ENCODE data around the gene TBC1D30.

TBC1D30 gene

DNA sequence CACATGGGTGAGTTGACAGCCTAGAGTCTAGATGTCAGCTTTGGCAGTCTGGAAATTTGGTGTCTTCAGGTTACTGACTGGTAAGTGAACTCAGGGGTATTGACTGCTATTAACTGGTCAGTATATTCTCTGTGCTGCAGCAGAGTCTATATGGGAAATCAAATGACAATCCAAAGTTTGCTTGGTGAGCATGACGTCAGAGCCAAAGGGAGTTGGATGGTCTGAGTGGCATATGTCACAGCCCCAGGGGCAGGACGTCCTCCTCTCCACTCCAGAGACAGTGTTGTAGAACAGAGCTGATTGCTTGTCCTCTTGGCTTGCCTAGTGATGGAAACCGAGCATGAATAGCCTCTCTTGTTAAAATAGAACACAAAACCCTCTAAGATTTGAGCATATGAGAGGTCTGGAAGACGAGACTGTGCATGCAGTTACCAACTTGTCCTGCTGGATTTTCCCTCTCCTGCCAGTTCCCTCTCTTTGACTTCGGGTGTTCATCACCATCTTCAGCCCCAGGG is 3.3 kb upstream of the TBC1D30 start:
- TF ChIP-seq TOX (CRISPR knock-in tag; IDR thresholded peaks at IDR 0.05; ENCODE audit: borderline replicate concordance) (no peak), ARNTL (CRISPR knock-in tag; IDR thresholded peaks at IDR 0.05; ENCODE audit: borderline replicate concordance, low read depth) (no peak), CSDC2 (CRISPR knock-in tag; IDR thresholded peaks at IDR 0.05) (no peak), ISL1 (CRISPR knock-in tag; IDR thresholded peaks at IDR 0.05) (no peak), ZNF8 (CRISPR knock-in tag; IDR thresholded peaks at IDR 0.05) (no peak), OSR1 (CRISPR knock-in tag; IDR thresholded peaks at IDR 0.05) (no peak), ESRRG (CRISPR knock-in tag; IDR thresholded peaks at IDR 0.05) (no peak), RARB (CRISPR knock-in tag; IDR thresholded peaks at IDR 0.05) (no peak), CSRNP3 (CRISPR knock-in tag; IDR thresholded peaks at IDR 0.05) (no peak), GLIS3 (CRISPR knock-in tag; IDR thresholded peaks at IDR 0.05) (no peak), ZC3H10 (CRISPR knock-in tag; IDR thresholded peaks at IDR 0.05) (no peak), ZFP30 (CRISPR knock-in tag; IDR thresholded peaks at IDR 0.05) (no peak), PPARA (CRISPR knock-in tag; IDR thresholded peaks at IDR 0.05; ENCODE audit: borderline replicate concordance) (no peak), TCF4 (CRISPR knock-in tag; IDR thresholded peaks at IDR 0.05; ENCODE audit: borderline replicate concordance) (no peak)
- TF ChIP-seq, protein P1, sequence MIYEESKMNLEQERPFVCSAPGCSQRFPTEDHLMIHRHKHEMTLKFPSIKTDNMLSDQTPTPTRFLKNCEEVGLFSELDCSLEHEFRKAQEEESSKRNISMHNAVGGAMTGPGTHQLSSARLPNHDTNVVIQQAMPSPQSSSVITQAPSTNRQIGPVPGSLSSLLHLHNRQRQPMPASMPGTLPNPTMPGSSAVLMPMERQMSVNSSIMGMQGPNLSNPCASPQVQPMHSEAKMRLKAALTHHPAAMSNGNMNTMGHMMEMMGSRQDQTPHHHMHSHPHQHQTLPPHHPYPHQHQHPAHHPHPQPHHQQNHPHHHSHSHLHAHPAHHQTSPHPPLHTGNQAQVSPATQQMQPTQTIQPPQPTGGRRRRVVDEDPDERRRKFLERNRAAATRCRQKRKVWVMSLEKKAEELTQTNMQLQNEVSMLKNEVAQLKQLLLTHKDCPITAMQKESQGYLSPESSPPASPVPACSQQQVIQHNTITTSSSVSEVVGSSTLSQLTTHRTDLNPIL (CRISPR knock-in tag; IDR thresholded peaks at IDR 0.05; ENCODE audit: low read depth): no peak
- TF ChIP-seq, protein P2, sequence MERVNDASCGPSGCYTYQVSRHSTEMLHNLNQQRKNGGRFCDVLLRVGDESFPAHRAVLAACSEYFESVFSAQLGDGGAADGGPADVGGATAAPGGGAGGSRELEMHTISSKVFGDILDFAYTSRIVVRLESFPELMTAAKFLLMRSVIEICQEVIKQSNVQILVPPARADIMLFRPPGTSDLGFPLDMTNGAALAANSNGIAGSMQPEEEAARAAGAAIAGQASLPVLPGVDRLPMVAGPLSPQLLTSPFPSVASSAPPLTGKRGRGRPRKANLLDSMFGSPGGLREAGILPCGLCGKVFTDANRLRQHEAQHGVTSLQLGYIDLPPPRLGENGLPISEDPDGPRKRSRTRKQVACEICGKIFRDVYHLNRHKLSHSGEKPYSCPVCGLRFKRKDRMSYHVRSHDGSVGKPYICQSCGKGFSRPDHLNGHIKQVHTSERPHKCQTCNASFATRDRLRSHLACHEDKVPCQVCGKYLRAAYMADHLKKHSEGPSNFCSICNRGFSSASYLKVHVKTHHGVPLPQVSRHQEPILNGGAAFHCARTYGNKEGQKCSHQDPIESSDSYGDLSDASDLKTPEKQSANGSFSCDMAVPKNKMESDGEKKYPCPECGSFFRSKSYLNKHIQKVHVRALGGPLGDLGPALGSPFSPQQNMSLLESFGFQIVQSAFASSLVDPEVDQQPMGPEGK (CRISPR knock-in tag; IDR thresholded peaks at IDR 0.05; ENCODE audit: borderline replicate concordance): no peak
- no peak for ATAC-seq

- TF ChIP-seq SNAI2 (CRISPR knock-in tag; IDR thresholded peaks at IDR 0.05) (no peak), ARNTL (CRISPR knock-in tag; IDR thresholded peaks at IDR 0.05; ENCODE audit: borderline replicate concordance, low read depth) (no peak), CSDC2 (CRISPR knock-in tag; IDR thresholded peaks at IDR 0.05) (no peak), OSR1 (CRISPR knock-in tag; IDR thresholded peaks at IDR 0.05) (no peak), ZFP30 (CRISPR knock-in tag; IDR thresholded peaks at IDR 0.05) (no peak), CSRNP3 (CRISPR knock-in tag; IDR thresholded peaks at IDR 0.05) (no peak), RARB (CRISPR knock-in tag; IDR thresholded peaks at IDR 0.05) (no peak), PPARA (CRISPR knock-in tag; IDR thresholded peaks at IDR 0.05; ENCODE audit: borderline replicate concordance) (no peak), BACH2 (CRISPR knock-in tag; IDR thresholded peaks at IDR 0.05; ENCODE audit: borderline replicate concordance) (no peak), GLIS3 (CRISPR knock-in tag; IDR thresholded peaks at IDR 0.05) (no peak), ZFP3 (CRISPR knock-in tag; IDR thresholded peaks at IDR 0.05) (no peak), TSHZ2 (CRISPR knock-in tag; IDR thresholded peaks at IDR 0.05) (no peak), ZNF565 (CRISPR knock-in tag; conservative IDR thresholded peaks at IDR 0.05; ENCODE audit: low read depth) (no peak), TCF4 (CRISPR knock-in tag; IDR thresholded peaks at IDR 0.05; ENCODE audit: borderline replicate concordance) (no peak), TOX (CRISPR knock-in tag; IDR thresholded peaks at IDR 0.05; ENCODE audit: borderline replicate concordance) (no peak), ZNF70 (CRISPR knock-in tag; IDR thresholded peaks at IDR 0.05) (no peak)
- TF ChIP-seq, protein P3, sequence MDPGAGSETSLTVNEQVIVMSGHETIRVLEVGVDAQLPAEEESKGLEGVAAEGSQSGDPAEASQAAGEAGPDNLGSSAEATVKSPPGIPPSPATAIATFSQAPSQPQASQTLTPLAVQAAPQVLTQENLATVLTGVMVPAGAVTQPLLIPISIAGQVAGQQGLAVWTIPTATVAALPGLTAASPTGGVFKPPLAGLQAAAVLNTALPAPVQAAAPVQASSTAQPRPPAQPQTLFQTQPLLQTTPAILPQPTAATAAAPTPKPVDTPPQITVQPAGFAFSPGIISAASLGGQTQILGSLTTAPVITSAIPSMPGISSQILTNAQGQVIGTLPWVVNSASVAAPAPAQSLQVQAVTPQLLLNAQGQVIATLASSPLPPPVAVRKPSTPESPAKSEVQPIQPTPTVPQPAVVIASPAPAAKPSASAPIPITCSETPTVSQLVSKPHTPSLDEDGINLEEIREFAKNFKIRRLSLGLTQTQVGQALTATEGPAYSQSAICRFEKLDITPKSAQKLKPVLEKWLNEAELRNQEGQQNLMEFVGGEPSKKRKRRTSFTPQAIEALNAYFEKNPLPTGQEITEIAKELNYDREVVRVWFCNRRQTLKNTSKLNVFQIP (CRISPR knock-in tag; IDR thresholded peaks at IDR 0.05; ENCODE audit: borderline replicate concordance, low read depth): no peak
- TF ChIP-seq, protein P2 (CRISPR knock-in tag; IDR thresholded peaks at IDR 0.05; ENCODE audit: borderline replicate concordance): no peak
- TF ChIP-seq, protein P1 (CRISPR knock-in tag; IDR thresholded peaks at IDR 0.05; ENCODE audit: low read depth): no peak
- peak; percentile 18; the same call in 2 of the 3 replicates for ATAC-seq
Observed at GRCh38 chr12:64824130-64824499, 332 bp upstream of the TBC1D30 start.
